ENCODE measurements around the gene DNAJA2. TPM values are rescaled to one million over a fixed set of nuclear protein-coding genes. Genes with fewer than 3 reads are reported as not detected.

DNAJA2 gene
- polyA plus RNA-seq, 10 donors, result 42.7 to 54.1 (median 48.5) TPM

DNA sequence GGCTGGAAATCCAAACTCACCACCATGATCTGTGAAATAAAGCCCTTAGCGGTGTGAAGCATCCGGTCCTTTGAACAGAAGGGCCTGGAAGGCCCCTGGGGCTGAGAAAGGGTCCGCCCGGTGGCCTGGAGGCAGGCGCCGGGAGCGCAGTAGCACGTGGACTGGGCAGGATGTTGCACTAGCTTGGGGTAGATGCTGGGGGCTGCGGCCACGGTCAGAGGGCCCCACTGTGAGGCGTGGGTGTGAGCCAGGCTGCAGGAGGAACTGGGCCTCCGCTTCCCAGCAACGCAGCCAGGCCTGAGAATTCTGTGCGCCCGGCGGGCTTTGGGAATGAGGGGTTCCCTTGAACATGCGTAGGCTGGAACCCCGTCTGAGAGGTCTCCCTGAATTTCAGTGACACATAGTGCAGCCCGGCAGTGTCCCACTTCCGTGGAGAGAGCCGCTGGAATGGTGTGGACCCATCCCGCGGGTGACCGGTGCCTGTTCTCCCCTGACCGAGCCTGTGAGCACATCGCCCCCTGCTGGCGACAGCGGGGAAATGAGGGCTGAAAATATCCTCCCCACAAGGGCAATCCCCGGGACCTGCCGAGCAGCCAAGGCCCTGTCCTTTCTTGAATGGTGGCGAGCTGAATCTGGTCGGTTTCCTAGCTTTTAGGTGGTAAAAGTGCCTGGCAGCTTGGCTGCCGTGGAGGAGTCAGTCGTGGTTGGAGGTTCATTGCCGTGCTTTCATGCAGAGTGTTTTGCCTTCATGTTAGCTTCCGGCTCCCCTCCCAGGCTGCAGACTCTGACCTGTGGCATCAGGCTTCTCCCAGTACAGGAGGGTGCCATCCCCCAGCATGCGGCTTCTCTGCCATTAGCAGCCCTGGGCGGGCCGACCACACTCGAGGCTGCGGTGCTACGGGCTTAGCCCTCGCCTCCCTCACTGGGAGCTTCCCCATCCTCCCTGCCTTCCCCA is 43.8 kb downstream of the DNAJA2 start:
- DNase-seq, result peak; percentile 14 to 61 (median 38)

- no peak for DNase-seq
These were observed 44.7 kb downstream of the DNAJA2 start for GRCh38 chr16:46928811-46929210.

DNA sequence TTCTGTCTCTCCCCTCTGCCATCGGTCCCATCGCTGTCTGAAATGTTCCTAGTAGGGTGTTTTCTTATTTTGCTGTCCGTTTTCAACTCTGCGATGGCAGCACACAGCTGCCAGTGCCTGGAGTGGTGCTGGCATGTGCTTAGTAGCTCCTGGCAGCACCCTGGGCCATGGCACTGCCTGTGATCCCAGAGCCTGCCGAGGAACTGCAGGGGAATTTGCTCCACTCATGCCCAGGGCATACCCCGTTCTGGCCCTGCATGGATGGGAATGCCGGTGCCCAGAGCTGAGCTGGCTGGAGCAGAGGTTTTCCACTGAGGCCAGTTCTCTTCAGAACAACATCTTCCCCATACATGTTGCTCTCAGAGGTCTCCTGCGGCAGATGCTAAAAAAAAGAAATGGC is 46.2 kb downstream of the DNAJA2 start:
- DNase-seq, result no peak

DNA sequence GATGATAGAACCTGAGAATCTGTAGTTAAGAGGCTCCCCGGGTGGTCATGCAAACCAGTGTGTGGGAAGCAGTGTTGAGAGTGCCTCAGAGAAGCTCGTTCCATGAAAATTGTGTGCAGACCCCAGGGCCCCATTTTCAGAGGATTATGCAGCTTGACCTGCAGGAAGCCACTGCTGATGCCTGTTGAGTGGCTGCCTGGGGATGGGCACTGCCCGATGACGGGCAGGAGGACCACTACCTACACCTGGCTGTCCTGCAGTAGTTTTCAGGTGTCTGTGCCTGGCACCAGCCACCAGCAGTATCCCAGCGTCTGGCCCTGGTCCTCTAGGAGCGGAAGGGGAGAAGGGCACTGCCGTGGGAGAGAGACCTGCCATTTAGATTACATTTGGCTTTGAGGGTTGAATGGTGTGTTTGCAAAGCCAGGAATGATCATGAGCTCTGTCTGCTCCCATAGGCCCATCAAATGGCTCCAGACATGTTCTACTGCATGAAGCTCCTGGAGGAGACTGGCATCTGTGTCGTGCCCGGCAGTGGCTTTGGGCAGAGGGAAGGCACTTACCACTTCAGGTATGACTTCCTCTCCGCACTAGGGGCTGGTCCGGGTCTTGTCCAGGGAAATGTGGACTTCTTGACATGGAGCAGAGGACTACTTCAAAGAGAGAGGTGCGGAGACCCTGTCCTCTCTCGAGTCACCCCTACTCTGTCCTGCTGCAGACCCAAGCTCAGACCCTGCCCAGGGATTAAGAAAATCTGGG is 46.8 kb downstream of the DNAJA2 start:
- no peak for DNase-seq

- no peak for DNase-seq
These were observed 49.1 kb downstream of the DNAJA2 start for GRCh38 chr16:46924402-46924801.

- DNase-seq, result no peak
These were observed 49.8 kb downstream of the DNAJA2 start for GRCh38 chr16:46923513-46924295.

DNA sequence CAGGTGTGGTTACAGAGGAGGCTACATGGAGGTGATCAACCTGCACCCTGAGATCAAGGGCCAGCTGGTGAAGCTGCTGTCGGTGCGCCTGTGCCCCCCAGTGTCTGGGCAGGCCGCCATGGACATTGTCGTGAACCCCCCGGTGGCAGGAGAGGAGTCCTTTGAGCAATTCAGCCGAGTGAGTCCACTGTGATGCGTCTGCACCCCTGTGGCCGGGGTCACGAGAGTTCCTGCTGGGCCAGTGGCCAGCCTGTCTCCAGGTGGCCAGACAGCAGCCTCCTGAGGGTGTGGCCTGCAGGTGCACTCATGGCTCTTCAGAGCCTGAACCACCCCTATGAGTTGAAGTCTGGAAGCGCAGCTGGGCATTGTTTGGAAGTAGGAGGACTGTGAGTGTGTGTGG is 51.2 kb downstream of the DNAJA2 start:
- DNase-seq, result no peak

DNA sequence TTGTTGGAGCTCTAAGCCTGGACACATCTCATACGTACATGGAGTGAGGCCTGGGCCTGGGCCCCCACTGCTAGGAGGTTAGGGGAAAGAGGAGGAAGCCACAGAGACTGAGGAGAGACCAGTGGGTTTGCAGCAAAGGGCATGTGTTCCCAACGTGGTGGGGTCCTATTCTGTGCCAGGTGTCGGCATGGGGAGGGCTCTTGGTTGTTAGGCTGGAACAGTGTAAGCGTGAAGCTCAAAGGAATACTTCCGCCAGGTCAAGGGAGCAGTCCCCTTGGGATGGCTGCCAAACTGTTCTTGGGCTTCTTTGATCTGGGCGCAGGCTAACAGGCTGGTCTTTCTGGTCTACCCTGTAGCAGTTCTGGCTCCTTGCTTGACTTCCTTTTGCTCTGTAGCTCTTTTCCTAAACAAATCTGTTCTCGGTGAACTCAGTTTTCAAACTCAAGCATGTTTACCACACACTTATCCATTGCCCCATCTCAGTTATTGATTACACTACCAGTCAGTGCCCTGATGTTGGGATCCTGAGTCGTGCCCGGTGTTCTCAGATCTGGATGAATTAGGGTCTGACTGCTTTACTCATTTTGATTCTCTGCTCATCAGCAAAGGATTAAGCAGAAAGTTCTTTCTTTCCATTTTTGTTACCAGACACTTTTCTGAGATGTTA is 52.9 kb downstream of the DNAJA2 start:
- DNase-seq, result no peak

- no peak for DNase-seq
These were observed 54.3 kb downstream of the DNAJA2 start for GRCh38 chr16:46918905-46919792.

GRCh38 chr16:46918400-46918799 is 55.1 kb downstream of the DNAJA2 start:
- DNase-seq, result no peak

DNA sequence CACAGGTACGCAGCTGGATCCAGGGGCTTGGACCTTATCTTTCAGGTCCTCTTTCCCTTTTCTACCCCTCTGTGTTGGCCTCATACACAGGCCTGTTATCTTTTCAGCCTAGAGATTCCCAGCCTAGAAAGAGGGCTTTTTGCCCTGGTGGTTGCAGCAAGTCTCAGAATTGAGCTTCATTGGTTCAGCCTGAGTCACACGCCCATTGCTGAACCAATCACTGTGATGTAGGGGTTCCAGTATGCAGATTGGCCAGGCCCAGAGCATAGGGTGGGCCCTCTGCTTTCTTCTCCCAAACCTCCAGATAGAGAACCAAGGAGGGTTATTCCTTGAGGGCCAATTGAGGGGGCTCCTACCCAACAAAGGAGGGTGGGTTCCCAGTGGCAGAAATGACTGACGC is 56.5 kb downstream of the DNAJA2 start:
- no peak for DNase-seq

- no peak for DNase-seq
These were observed 57.9 kb downstream of the DNAJA2 start for GRCh38 chr16:46915483-46916025.

GRCh38 chr16:46914556-46915201 is 58.8 kb downstream of the DNAJA2 start:
- no peak for DNase-seq

GRCh38 chr16:46911650-46912049 is 61.8 kb downstream of the DNAJA2 start:
- DNase-seq, result no peak

- no peak for DNase-seq
These were observed 62.4 kb downstream of the DNAJA2 start for GRCh38 chr16:46911038-46911437.

DNA sequence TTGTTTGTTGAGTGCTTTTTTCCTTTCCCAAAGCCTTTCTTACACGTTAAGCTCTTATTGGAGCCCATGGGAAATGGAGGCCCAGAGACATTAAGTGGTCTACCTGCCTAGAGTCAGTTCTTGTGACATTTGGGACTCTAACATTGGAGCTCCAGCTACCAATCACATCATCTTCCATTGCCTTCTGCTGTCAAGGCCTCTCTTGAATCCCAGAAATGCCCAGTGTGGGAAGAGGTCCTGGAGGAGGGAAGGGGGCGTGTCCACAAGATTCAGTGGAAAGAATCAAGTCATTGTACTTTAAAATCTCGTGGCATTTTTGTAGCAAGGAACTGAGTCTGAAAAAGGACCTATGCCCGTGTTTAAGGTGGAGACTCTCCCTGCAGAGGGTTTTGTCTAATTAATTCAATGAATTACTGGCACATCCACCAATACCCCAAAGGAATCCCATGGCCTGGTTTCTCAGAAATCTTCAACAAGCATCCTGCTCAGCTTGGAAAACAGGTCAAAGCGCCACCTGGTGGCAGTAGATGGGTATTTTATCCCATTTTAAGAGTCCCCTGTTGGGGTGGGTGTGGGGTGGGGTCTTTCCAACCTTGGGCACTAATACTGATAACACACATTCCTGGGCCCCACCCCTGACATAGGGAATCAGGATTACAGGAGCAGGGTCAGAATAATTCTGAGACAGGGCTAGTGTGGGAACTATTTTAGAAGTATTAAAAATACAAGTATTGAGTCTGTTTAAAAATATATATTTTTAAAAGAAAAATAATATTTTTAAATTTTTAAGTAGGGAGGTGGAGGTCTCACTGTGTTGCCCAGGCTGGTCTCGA is 64.7 kb downstream of the DNAJA2 start:
- peak; percentile 49 to 77 (median 69) for DNase-seq

DNA sequence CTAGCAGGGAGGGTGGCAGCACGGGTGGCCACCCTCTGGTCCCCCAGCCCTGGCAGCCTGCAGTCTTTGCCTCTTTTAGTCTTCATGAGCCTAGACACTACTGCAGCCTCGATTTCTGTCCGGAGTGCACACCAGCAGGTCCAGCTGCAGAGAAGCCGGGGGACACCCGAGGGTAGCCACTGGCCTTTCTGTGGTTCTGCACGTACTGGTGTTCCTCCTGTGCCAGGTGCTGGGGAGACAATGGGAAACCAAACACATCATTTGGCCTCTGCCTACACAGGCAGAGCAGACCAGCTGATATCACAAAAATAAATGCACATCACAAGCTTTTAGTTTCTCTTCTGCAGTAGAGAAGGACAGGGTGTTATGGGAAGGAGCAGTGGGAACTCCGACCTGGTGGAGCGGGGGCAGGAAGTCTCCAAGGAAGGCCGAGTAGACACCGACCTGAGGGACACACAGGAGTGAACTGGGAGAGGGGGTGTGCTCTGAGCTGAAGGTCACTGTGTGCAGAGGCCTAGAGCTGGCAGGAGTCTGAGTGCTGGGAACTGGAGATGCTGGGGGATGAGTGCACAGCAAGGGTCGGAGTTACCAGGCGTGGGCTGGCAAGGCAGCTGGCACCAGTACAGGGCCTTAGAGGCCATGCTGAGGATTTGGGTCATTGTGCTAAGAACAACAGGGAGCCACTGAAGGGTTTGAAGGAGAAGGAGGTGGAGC is 66.3 kb downstream of the DNAJA2 start:
- DNase-seq, result no peak
